Measurements from ENCODE around the gene PTPRE. TPM values are rescaled to one million over a fixed set of nuclear protein-coding genes. Genes with fewer than 3 reads are reported as not detected.

The PTPRE gene
- total and polyA plus RNA-seq, 9 donors = 3.3 to 6.3 (median 4.4) TPM

DNA sequence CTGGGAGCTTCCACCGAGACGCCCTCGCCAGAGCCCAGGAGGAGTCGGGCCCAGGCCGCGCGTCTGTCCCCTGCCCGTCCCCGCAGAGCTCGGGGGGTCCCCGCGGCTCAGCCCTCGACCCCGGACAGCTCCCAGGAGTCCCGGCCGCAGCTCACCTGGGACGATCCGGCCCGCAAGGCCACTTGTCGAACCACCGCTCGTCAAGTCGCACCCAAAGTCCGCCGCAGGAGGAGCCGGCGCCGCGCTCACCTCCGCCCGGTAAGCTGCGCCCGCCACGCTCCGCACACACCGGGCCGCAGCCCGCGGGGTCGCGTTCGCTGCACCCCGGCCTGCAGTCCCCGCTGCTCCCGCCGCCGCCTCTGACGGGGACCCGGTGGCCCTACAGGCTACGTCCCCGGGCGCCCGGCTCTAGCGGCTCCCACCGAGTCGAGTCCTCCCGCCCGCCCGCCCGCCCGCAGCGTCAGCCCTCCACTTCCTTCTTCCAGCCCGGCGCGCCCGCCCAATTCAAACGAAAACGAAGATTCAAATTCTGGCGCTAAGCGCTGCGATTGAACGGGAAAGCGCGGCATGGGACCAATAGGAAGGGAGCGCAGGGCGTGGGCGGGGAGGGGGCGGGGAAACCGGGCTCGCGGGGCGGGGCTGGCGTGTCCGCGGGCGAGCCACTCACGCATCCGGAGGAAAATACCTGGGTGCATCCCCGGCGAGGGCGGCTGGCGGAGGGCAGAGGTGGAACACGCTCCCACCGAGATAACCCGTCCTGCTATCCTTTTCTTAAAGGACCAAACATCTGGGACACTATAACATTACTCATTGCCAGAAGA lies 219.3 kb downstream of the PTPRE start, which contains the start of gene MKI67:
TSS of gene MKI67 (minus strand) at position 480 of the 821 bp plus-strand sequence. CDS start 756 bp downstream, outside the sequence.
- Histone ChIP-seq H3K27ac (ENCODE audit: low read length) (no peak within 1 kb of the TSS), H3K4me1 (ENCODE audit: control insufficient read depth, insufficient read depth, low read length) (peaks cover 22% of the 10 kb centered on the region), H3K4me3 (ENCODE audit: low read length) (peak within 1 kb of the TSS; percentile 47), H3K36me3 (ENCODE audit: control insufficient read depth, insufficient read depth, low read length) (peaks cover 3% of the 10 kb centered on the region), H3K27me3 (ENCODE audit: control insufficient read depth, insufficient read depth, low read length) (peaks cover 11% of the 10 kb centered on the region), H3K9me3 (replicated peaks; ENCODE audit: control insufficient read depth, low read depth, low read length) (no peaks in the 10 kb centered on the region)
- peak; percentile 97 for DNase-seq
- WGBS (ENCODE audit: insufficient coverage) = under 1% methylated on average over 87 of the region's 95 CpGs

DNA sequence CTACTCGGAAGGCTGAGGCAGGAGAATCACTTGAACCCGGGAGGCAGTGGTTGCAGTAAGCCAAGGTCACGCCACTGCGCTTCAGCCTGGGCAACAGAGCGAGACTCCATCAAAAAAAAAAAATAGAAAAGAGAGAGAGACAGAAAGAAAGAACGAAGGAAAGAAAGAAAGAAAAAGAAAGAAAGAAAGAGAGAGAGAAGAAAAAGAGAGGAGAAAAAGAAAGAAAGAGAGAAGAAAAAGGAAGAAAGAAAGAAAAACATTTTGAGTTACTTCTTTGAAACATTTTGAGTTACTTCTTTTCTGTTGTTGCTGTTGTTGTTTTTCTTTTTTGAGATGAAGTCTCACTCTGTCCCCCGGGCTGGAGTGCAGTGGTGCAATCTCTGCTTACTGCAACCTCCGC lies 221.7 kb downstream of the PTPRE start:
- 80% methylated on average over 5 of the region's 8 CpGs for WGBS (ENCODE audit: insufficient coverage)

DNA sequence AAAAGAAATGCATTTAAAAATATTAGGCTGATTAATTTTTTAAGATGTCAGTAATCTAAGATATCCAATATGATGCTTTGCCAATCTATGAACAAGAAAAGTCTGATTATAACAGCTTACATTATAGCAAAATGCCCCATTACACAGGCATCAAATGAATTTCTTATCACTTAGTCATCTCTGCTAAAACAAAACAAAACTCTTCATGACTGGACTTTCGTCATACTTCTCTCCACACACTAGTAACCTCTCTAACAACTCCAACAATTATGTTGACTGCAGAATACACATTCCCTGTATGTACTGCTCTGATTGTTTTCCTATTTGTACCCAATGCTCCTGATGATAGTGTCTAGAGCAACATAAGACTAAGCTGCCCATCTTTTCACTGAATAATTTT lies 223.1 kb downstream of the PTPRE start:
- H3K4me1 ChIP-seq (ENCODE audit: control insufficient read depth, insufficient read depth, low read length) = peaks cover 13% of the 10 kb centered on the region
- H3K36me3 ChIP-seq (ENCODE audit: control insufficient read depth, insufficient read depth, low read length) = no peaks in the 10 kb centered on the region
- no peak overlapping the region for H3K27ac ChIP-seq (ENCODE audit: low read length)
- no peak overlapping the region for H3K4me3 ChIP-seq (ENCODE audit: low read length)
- DNase-seq = no peak
- H3K9me3 ChIP-seq (replicated peaks; ENCODE audit: control insufficient read depth, low read depth, low read length) = no peaks in the 10 kb centered on the region
- H3K27me3 ChIP-seq (ENCODE audit: control insufficient read depth, insufficient read depth, low read length) = peaks cover 14% of the 10 kb centered on the region
- 89% methylated on average over 1 of the region's 1 CpG for WGBS (ENCODE audit: insufficient coverage)

More for the DNA sequence above, 221.7 kb downstream of the PTPRE start:
- H3K4me3 ChIP-seq (ENCODE audit: low read length) = no peak overlapping the region
- H3K27me3 ChIP-seq (ENCODE audit: control insufficient read depth, insufficient read depth, low read length) = peaks cover 11% of the 10 kb centered on the region
- no peaks in the 10 kb centered on the region for H3K9me3 ChIP-seq (replicated peaks; ENCODE audit: control insufficient read depth, low read depth, low read length)
- peaks cover 22% of the 10 kb centered on the region for H3K4me1 ChIP-seq (ENCODE audit: control insufficient read depth, insufficient read depth, low read length)
- H3K36me3 ChIP-seq (ENCODE audit: control insufficient read depth, insufficient read depth, low read length) = peaks cover 3% of the 10 kb centered on the region
- no peak for DNase-seq
- H3K27ac ChIP-seq (ENCODE audit: low read length) = no peak overlapping the region

Other genes with a start within 250 kb of the PTPRE start
- gene FOXI2, start 169.9 kb upstream of the PTPRE start, total RNA-seq = 0.09 TPM
- under 1 TPM; 0.10 to 0.40 (median 0.19) TPM for gene FOXI2, start 169.9 kb upstream of the PTPRE start, polyA plus RNA-seq (ENCODE audit: insufficient read depth in 1 of 8, insufficient read length in 8 of 8, low replicate concordance in 1 of 8)
- gene CLRN3, start 14.2 kb upstream of the PTPRE start, total RNA-seq = 0.09 TPM
- gene CLRN3, start 14.2 kb upstream of the PTPRE start, polyA plus RNA-seq (ENCODE audit: insufficient read depth in 1 of 8, insufficient read length in 8 of 8, low replicate concordance in 1 of 8) = 1 to 10 TPM in 1 of 8 donors, under 1 TPM in 5, not detected in 2; 0.15 to 4.4 (median 0.28) TPM
- 14.4 TPM for gene MKI67, start 219.3 kb downstream of the PTPRE start, total RNA-seq
- gene MKI67, start 219.3 kb downstream of the PTPRE start, polyA plus RNA-seq (ENCODE audit: insufficient read depth in 1 of 8, insufficient read length in 8 of 8, low replicate concordance in 1 of 8) = 10 to 100 TPM; 22.9 to 52.3 (median 38.9) TPM